HG03159 (cell line): ENCODE data around the gene CCHCR1.
"Not testable (repeated sequence)": the region's sequence is repeated elsewhere in the genome, so short reads cannot be mapped to it uniquely, and the experiment has no call there.

ENCODE experiments used
- ATAC-seq: cut with Tn5 transposase; IDR thresholded peaks from one replicate; pipeline ENCODE4 v1.9.1; 2021; ENCODE audit warnings: mild to moderate bottlenecking, moderate library complexity; ENCODE audit not compliant: unreplicated experiment

The CCHCR1 gene

DNA sequence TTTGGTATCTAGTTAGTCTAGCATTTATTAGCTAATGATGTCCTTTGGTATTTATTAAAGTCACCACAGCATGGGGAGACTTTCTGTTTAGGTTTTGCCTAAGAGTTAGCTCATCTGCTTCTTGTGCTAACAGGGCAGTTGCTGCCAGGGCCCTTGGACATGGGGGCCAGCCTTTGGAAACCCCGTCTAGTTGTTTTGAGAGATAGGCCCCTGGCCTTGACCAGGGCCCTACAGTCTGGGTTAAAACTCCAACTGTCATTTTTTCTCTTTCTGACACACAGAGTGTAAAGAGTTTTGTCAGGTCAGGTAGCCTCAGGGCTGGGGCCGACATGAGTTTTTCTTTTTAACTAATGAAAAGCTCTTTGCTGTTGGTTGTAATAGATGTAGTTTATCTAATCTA, 25.7 kb upstream of the CCHCR1 start:
- ATAC-seq: not testable (repeated sequence)

DNA sequence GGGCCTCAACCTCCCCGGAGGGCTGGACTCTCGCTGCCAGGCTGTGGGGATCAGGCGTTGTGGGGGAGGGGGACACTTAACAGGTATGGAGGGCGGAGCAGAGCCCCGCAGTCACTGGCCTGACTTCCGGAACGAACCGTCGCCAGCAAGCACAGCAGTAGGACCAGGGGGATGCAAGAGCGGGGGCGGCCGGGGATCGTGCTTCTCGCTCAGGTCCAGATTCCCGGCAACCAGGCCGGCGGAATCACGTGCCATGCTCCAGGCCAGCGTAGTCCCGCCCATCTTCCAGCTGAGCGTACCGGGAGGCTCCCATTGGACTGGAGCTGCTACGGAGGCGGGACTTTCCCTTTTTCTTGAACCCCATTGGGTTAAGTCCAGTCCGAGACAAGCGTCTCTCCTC, 22.9 kb upstream of the CCHCR1 start:
- peak; percentile 70 for ATAC-seq

DNA sequence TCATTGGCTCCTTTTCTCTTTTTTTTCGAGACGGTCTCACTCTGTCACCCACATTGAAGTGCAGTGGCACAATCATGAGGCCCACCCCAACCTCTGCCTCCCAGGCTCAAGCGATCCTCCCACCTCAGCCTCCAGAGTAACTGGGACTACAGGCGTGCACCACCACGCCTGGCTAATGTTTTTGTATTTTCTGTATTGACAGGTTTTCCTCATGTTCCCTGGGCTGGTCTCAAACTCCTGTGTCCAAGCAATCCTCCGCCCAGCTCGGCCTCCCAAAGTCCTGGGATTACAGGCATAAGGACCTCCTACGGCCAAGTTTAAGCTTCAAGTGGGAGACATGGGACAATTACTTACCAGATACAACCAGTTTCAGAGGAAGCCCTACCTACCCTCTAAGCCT, 22.3 kb upstream of the CCHCR1 start:
- no peak for ATAC-seq

DNA sequence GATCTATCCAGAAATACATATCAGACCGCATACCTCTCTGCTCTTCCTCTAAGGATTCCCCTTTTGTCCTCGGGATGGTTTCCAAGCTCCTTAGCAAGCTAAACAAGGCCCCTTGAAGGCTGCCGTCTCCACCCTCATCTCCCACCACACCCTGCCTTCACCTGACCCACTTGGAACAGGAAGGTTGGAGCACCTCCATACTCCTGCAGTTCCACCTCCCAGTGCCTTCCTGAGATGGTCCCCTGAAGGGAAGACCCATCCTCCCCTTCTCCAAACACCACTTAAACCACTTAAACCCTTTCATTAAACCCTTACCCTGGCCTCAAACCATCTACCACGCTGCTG, 21.4 kb upstream of the CCHCR1 start:
- ATAC-seq: no peak

DNA sequence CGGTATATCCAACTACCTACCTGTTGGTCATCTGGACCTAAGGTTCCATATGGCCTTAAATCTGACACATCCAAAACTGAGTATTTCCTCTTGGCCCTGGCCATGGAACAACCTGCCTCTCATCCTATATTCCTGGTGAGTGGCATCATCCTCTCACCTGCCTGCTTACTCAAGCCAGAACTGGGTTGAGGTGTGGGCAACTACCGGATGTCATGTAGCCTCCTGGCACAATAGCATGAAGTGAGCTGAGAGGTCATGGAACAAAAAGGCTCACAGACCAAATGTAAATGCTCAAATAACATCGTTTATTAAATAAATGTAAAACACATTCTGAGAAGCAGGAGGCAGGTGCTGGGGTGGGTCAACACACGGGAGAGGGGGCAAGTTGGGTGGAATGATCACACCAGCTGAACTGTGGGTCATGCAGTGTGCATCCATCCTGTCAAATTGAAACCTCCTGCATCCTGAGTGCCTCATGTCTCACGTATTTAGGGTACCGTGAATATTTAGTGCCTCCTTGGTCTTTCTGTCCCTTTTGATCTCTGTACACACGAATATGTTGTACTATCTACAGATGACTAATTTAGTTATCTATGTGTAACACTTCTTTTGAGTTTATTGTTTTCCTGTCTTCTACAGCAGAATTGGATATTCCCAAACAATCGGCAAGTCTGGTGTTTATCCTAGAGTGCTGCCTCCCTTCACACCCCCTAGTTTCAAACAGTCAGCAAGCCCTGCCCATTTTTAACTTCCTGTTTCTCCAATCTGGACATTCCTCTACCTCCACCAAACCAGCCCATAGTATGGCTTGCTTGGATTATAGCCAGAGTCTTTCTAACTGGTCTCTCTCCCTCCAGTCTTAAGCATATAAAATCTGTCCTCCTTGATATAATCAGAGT, 20.8 kb upstream of the CCHCR1 start:
- no peak for ATAC-seq

DNA sequence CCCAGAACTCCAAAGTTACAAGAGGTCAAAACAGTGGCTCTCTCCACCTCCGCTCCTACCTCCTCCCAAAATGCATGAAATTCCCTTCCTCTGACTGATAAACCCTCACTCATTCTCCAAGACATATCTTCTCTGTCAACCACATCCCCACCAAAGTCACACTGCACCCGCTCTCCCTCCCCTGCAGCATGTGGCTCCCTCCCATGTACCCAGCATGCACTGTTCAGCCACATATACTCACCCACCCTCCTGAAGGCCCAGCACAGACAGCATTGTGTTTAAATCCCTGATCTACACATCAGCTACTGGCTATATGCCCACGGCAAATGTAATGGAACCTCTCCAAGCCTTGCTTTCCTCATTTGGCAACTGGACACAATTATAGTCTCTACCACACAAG, 18.4 kb upstream of the CCHCR1 start:
- ATAC-seq: no peak

DNA sequence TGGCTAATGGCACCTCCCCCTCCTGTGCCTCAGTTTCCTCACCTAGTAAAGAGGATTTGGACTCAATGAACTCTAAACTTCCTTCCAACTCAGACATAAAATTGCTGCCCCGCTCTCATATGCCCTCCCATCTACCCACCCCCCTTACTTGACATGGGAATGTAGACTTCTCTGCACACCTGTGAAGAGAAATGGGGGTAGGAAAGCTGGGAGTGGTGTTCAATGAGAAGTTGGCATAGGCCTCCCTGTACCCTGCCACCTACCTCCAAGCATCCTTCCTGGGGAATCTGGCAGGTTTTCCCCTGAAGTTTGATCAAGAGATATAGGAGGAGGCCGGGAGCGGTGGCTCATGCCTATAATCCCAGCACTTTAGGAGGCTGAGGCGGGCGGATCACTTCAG, 16.8 kb upstream of the CCHCR1 start:
- ATAC-seq: no peak

DNA sequence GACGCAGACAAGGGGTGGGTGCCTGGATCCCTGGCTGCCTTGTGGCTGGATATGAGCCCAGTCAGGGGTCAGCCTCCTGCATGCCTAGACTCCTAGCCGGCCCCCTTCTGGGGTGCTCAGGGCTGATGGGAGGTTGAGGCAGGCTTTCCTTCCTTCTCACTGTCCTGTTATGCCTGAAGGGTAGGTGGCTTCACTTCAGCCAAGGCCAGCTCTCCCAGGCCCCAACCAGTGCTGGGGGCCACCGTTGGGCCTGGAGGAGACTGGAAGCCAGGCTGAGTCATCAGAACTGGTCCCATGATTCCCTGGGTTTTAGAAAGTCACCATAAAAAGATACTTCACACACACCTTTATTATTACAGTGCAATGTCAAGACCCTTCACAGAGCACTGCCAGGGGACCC, 15.8 kb upstream of the CCHCR1 start:
- ATAC-seq: no peak

DNA sequence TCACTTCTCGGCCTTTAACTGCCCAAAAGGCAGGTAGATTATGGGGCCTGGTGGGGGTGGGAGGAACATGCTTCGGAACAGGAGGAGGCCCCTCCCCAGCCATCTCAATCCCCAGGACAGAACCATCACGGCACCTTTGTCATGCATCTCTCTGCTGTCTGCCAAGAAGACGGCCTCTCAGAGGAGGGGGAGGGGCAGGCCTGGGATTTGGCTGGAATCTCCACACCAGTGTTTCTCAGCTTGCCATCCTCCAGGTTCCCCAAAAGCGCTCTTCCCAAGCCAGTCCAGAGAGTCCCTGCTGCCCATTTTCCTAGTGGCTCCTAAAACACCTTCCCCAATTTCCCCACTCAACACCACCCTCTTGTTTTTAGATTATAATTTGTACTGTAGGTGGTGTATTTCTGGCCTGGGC, 15.4 kb upstream of the CCHCR1 start:
- no peak for ATAC-seq

DNA sequence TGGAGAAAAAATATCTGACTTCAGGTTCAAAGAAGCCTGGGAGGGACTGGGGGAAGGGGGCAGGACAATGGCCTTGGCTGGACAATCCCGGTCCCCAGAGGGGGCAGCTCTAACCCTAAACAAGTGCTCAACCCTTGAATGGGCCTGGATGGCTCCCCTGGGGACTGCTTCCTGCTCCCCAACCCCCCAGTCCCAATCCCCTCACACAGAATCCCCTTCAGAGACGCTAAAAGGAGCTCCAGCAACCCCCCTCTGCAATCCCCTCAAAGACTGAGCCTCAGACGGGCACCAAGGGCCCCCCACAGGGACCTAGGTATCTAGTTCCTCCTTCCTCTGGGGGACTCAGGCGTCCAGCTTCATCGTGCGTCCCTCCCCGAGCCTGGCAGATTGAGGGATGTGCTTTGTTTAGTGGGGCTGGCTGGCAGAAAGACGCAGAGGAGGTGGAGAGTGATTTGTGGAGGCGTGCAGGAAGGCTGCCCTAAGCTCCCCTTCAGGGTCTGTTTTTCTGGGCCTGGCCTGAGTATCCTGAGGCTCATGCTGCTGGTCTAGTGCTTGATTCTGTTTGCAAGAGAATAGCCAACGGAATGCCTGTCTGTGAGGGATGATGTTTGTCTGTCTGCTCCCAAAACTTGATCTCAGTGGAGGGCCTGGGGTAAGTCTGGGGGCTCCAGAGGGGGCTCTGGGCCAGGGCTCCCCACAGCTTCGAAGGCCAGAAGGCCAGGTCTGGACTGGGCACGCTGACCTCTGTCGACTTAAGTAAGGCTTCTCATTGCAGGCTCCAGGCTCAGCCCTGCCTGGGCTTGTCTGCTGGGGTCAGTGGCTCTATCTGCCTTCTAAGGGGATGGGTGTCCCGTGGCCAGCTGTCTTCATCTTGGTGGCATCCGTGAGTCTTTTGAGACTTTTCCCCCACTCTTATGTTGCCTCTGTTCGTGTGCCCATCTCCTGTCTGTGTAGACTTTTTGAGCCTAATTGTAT, 14.6 kb upstream of the CCHCR1 start:
- no peak for ATAC-seq

DNA sequence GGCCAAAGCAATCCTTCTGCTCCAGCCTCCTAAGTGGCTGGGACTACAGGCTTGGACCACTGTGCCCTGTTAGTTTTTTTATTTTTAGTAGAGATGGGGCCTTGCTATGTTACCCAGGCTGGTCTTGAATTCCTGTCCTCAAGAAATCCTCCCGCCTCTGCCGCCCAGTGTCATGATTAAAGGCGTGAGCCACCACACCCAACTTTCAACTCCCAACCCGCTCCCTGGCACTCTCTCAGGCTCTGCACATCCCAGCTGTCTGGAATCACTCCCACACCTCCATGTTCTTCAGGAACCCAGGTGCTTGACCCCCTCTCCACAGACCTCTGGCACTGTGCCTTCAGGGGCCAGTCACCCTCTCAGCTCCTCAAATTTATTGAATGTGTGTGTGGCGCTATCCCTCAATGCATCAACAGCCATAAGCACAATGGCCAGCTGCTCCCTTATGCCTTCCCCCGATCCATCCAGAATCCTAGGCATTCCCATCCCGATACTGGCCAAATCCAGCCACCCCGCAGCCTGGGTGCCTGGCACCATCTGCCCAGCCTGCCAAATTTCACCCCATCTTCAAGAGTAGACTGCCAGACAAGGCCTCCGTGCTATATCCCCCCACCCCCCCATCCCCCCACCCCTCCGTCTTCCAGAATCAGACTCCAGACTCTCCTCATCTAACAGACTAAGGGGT, 13.5 kb upstream of the CCHCR1 start:
- no peak for ATAC-seq

DNA sequence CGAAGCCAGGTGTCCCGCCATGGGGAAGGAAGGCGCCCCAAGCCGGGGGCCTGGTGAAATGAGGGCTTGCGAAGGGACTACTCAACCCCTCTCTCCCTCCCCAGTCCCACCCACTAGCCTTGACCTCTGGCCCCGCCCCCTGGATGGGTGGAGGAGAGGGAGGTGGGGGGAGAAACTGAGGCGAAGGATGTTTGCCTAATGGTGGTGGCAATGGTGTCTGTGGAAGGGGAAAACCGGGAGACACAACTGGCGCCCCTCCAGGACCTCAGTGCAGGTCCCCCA, 12.9 kb upstream of the CCHCR1 start, which contains the start of gene POU5F1:
Gene POU5F1 (minus strand): TSS at position 83 of the 282 bp plus-strand sequence. CDS start 62 bp downstream, at position 21.
- no peak for ATAC-seq

DNA sequence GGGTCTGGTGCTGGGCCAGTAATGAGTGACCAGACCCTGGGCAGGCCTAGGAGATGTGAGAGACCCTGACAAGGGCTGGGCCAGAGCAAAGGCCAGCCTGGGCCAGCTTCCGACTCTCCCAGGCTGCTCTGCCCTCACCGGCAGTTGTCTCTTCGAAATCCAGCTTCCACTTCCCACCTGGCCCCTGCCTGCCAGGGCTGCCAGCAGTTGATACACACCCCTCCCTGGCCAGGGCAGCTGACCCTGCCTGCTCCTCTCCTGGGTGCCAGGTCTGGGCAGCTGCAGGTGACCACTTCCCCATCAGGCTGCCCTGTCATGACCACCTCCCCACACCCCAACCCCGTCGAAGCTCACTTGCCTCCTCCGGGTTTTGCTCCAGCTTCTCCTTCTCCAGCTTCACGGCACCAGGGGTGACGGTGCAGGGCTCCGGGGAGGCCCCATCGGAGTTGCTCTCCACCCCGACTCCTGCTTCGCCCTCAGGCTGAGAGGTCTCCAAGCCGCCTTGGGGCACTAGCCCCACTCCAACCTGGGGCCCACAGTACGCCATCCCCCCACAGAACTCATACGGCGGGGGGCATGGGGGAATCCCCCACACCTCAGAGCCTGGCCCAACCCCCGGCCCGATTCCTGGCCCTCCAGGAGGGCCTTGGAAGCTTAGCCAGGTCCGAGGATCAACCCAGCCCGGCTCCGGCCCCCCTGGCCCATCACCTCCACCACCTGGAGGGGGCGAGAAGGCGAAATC, 12.4 kb upstream of the CCHCR1 start:
- not testable (repeated sequence) for ATAC-seq

DNA sequence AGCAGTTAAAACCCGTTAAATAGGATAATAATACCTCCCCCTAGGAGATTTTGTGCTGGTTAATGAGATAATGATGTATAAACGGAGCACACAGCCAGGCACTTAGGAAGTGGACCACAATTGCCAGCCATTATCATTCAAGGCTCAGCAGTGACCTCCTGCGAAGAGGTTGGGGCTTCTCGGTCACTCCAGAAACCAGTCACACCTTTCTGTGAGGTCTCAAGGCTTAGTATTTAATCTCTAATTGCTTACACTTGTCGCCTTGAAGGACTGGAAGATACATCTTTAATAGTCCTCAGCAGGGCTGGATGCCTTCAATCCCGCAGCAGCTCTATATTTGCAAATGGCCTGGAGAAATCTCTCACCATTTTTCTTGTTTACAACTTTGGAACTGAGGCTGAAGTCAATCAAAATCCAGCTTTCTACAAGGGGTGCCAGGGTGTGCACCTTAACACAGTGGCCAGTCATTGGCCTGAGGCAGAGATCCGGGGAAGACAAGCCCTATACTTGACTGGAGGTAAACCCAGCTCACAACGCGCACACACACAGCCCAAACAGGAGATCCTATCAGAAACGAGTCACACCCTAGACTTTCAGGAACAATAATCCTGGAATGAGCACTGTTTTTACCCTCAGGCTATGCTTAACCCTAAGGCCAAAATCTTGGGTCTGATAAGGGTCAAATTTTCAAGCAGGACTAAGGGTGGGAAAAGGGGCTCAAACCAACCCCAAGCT, 11.7 kb upstream of the CCHCR1 start:
- no peak for ATAC-seq

DNA sequence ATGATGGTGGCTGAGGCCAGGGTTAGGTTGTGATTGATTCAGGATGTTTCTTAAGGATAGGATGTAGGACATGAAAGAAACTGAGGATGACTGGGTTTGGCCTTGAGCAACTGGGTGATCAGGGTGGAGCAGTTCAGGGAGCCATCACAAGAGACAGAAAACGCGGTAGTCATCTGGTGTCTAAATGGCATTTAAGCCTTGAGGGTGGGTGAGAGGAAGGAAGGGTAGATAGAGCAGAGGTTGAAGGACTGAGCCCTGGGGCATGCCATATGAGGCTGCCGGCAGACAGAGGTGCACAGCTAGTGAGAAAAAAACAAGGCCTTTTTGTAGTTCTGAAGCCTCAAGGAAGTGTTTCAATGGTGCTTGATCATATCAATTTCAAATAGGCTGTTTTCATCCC, 11.0 kb upstream of the CCHCR1 start:
- ATAC-seq: no peak

DNA sequence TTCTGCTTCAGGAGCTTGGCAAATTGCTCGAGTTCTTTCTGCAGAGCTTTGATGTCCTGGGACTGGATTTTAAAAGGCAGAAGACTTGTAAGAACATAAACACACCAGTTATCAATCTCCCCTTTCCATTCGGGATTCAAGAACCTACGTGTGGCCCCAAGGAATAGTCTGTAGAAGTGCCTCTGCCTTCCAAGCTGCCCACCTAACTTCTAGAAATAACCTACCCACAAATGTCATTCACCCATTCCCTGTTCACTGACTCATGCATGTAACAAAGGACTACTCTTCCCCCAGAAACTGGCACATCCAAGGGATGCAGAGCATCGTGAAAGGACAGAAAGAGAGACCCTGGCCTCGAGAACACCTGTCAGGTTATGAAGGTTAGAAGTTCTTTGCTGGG, 8.4 kb upstream of the CCHCR1 start:
- no peak for ATAC-seq

DNA sequence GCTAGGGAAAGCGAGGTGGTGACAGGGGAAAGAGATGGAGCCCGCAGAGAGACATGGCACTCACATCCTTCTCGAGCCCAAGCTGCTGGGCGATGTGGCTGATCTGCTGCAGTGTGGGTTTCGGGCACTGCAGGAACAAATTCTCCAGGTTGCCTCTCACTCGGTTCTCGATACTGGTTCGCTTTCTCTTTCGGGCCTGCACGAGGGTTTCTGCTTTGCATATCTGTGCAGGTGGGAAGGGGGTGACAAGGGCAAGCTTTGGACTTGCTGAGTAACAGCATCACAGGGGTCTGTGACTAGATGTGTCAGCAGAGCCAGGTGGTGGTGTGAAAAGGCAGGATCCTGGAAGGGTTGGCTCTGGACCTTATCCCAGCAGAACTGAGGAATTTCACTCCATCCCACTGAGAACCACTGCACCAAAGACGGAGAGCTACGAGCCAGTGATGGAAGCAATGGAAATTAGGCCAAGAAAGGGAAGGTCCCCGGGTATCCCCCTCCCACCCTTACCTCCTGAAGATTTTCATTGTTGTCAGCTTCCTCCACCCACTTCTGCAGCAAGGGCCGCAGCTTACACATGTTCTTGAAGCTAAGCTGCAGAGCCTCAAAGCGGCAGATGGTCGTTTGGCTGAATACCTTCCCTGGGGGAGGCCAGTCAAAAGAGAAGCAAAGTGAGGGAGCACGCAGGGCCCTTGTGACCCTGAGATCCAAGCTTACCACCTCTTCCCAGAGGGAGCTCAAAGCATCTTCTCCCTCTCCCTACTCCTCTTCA, 7.6 kb upstream of the CCHCR1 start:
- ATAC-seq: not testable (repeated sequence)

DNA sequence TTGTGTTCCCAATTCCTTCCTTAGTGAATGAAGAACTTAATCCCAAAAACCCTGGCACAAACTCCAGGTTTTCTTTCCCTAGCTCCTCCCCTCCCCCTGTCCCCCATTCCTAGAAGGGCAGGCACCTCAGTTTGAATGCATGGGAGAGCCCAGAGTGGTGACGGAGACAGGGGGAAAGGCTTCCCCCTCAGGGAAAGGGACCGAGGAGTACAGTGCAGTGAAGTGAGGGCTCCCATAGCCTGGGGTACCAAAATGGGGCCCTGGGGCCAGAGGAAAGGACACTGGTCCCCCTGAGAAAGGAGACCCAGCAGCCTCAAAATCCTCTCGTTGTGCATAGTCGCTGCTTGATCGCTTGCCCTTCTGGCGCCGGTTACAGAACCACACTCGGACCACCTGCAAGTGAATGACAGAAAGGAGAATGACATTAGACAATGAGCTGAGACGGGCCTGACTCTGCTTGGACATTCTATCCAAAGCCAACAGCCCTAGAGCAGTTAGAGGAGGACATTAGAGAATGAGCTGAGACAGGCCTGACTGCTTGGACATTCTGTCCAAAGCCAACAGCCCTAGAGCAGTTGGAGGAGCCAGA, 7.0 kb upstream of the CCHCR1 start:
- ATAC-seq: not testable (repeated sequence)

DNA sequence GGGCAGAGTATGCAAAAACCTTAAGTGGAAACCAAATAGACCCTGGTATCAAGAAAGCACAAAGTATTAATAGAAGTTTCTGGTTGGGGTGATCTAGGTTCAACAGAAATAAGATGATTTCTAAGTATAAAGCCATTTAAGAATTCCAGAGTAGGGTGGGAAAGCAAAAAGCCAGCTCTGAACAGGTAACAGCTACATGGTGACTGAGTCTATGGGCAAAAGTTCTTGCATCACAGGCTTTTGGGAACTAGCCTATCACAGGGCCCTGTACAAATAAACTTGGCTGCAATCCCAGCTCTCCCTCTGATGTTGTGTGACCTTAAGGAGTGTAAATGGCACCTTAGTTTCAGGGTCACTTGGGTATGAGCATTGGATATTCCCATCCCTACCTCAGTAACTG, 6.3 kb upstream of the CCHCR1 start:
- no peak for ATAC-seq
